Fibroblast of the conjunctiva (primary cell): ENCODE measurements around the gene RAB11FIP4.

ENCODE experiments used
- DNase-seq: peaks from one replicate; pipeline ENCODE4 v3.0.0-alpha.2; 2010; ENCODE audit warnings: low read depth

RAB11FIP4 gene

GRCh38 chr17:31386542-31387075 lies 4.9 kb upstream of the RAB11FIP4 start:
- DNase-seq, result no peak

GRCh38 chr17:31387438-31387837 lies 4.0 kb upstream of the RAB11FIP4 start:
- DNase-seq, result no peak

DNA sequence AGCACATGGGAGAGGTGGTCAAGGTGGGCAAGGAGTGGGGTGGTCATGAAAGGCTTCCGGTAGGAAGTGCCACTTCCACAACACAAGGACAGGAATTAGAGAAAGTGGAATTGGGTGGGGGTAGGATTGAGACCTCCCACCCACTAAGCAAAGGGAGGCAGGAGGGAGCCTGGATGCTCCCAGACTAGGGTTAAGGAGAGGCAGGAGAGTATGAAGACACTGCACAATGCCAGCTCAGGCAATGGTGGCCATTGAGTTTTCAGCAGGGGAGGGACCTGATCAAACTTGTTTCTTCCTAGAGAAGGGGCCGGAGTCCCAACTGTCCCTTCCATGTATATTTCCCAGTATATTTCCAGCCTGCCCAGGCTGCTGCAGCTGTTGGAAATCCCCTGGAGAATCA lies 3.1 kb upstream of the RAB11FIP4 start:
- no peak for DNase-seq

GRCh38 chr17:31388770-31389656 lies 2.5 kb upstream of the RAB11FIP4 start:
- DNase-seq, result no peak

DNA sequence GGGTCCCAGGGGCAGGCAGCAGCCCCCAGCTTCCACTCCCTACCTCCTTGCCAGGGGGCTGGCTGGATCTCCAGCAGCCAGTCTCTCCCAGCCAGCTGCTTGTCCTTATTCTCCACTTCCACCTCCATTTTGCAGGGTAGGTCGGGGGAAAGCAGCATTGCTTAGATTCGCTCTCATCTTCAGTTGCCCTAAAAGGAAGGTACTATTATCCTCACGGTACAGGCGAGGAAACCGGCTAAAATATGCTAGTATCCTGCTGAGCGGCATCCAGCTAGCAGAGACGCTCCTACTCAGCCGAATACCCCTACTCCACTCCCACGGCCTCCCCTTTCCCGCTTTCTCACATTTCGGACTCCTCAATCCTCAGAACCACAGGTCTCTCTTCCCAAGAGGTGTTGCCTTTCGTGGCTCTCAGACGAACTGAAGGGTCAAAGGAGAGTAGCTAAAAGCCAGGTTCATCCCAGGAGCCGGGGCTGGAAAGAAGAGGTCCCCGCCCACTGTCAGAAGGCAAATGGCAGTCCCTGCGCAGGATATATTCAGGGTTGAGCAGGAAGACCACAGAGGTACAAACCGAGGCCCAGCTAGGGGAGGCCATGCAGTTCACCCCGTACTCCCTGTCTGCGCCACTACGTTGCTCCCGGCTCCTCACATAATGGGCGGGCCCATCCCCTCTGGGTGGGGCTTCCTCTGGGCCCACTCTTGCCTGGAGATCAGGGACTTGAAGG lies 1.7 kb upstream of the RAB11FIP4 start:
- no peak for DNase-seq

DNA sequence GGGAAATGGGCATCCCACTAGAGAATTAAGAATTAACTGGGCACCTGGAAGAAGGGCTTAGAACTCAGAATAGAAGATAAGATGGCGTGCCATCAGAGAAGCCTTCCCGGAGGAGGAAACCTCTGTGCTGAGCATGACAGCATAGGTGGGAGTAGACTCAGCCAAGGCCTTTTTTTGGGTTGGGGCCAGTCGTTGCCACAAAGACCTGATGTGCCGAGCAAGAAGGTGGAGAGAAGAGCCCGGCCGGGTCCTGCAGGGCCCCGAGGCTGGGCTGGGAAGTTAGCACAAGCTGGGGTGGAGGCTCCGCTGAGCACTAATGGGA lies 1.1 kb upstream of the RAB11FIP4 start:
- no peak for DNase-seq

- DNase-seq, result no peak
These were observed 553 bp upstream of the RAB11FIP4 start for GRCh38 chr17:31390748-31391495.

GRCh38 chr17:31392002-31392855 lies 754 bp downstream of the RAB11FIP4 start:
- no peak for DNase-seq

DNA sequence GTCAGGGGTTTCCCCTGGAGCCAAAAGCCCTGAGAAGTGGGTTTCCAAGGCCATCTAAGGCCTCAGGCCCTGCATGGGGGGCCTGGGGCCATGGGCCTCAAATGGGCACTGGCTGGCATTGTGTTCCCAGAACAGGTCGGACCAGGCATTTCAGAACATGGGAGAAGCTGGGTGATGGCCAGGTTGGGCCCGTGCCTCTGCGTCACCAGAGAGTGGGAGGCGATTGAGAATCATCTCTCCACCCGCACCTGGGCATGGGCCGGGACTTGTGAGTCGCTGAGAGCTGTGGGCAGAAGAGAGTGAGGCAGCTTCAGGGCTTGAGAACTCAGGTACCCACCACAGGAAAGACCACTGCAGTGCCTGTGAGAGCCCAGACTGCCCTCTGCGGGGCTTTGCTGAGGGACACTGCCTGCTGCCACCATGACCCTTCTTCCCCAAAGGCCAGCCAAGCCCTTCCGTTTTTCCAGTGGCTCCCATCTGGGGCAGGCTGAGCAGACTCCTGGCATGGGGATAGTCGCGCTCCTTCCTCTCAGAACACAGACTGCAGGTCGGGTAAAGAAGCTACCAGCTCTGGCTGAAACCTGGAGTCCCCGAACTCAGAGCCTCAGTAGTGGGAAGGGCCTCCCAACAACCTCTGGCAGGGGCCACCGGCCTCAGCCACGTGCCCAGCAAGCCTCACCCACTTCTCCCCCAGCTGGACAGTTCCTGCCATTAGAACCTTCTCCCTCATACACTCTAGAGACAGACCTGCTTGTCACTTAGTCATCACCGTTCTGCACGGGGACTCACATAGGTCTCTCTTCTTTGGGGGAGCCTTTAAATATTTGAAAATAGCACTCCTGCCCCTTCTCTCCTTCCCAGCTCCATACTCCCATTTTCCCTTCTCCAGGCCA lies 1.6 kb downstream of the RAB11FIP4 start:
- no peak for DNase-seq

- no peak for DNase-seq
These were observed 2.3 kb downstream of the RAB11FIP4 start for GRCh38 chr17:31393749-31394146.

GRCh38 chr17:31394544-31394943 lies 3.1 kb downstream of the RAB11FIP4 start:
- DNase-seq, result peak; percentile 47

DNA sequence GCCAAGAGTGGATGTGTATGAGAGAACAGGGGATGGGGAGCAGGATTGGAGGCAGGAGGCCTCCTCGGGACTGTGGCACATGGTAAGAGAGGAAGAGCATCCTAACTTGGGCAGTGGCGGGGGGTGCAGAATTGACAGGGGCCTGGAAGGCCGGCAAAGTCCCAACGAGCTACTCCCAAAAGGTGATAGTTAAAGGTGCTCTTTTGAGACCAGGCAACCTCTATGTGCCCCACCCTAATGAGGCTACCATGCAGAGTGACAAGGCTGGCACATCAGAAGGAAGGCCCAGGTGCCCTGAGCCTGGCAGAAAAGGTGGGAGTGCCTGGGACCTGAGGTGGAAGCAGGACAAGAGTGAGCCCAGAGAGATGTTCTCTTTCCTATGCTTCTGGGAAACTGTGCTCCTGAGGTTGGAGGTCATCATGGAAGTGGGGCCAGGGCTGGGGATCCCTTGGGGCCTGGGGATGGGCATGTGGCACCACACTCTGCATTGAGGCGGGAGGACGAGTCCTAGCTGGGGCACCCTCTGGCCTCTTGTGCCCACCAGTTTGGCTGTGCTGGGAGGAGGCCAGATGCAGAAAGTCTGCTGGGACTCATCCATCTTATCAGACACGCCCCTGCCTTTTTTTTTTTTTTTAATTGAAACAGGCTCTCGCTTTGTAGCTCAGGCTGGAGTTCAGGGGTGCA lies 5.9 kb downstream of the RAB11FIP4 start:
- no peak for DNase-seq

GRCh38 chr17:31398381-31399311 lies 7.2 kb downstream of the RAB11FIP4 start:
- no peak for DNase-seq

- DNase-seq, result no peak
These were observed 9.0 kb downstream of the RAB11FIP4 start for GRCh38 chr17:31400481-31400950.

- DNase-seq, result no peak
These were observed 10.2 kb downstream of the RAB11FIP4 start for GRCh38 chr17:31401456-31402254.

GRCh38 chr17:31404028-31404949 lies 12.8 kb downstream of the RAB11FIP4 start:
- DNase-seq, result no peak
